ENCODE measurements around the gene CFLAR. TPM values are rescaled to one million over a fixed set of nuclear protein-coding genes. Genes with fewer than 3 reads are reported as not detected.
"Not testable (repeated sequence)": the region's sequence is repeated elsewhere in the genome, so short reads cannot be mapped to it uniquely, and the experiment has no call there.

Gene CFLAR
- total RNA-seq, 1 donor from 2014 or later: 115 TPM

DNA sequence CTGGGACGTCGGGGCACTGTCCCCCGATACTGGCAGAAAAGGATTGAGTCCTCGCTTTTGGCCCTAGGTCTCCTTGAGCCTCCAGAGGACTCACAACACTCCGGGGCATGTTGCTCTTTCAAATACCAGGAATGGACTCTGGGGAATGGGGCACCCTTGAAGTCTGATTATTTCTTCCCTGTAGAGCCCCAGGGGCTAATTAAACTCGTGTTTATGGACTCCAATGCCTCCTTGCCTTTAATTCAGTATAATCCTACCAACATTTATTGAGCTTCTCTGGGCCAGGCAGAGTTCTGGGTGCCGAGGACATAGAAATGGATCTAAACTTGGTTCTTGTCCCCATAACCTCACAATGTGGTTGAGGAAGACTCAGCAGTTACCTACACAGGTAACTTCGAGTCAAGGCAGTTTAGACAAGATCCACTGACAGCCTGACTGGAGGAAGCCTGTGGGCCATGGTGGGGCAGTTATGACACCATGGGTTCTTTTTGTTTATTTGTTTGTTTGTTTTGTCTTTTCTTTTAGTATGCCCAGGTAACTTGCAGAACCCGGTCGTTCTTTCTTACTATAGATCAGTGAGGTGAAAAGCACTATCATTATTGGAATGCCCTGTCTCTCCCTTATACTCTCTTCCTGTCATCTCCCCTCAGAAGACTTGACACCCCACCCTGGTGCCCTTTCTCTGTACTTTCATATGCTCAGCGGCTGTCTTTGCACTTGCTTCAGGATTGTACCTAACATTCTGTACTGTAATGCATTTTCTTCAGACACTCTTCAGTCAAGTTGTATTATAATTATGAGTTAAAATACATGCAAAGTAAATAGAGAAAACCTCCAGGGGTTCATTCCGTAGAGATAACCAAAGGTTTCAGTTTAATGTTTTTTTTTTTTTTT lies 3.2 kb downstream of the CFLAR start:
- no peak for DNase-seq

GRCh38 chr2:201122276-201122675 lies 6.3 kb downstream of the CFLAR start:
- no peak for DNase-seq

DNA sequence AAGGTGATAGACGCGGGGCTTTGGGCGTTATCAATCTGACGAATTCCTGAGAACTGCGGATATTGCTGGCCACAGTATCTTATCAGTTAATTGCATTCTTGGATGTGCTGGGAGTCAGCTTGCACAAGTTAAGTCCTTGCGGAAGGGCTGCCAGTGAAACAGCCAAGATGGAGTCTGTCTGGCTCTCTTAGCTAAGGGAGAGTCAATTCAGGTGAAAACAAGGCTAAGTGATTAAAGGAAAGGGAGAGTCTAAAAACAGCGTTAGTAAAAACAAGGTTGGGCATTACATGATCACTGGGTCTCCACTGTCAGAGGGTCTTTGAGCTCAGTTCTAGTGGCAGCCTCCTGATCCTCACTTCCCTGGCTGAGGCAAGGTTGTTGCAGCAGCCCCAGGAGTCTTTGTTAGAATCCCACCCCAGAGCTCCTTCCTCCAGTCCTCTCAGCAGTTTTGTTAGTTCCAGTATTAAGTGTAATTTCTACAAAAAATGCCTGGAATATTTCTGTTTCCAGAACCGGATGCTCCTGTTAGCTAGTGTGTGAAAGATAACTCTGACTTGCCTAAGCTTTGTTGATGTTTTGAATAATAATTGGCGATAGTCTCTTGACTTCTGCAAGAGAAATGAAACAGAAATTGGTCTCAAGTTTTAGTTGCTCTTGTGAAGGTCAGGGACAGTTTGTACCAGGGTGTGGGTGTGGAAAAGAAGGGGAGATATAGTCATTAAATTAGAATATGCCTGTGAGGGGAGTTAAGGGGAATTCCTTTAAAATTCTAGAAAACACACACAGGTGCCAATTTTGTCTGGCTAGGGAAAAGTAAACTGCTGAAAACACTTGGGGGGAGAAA lies 10.6 kb downstream of the CFLAR start:
- DNase-seq: no peak

DNA sequence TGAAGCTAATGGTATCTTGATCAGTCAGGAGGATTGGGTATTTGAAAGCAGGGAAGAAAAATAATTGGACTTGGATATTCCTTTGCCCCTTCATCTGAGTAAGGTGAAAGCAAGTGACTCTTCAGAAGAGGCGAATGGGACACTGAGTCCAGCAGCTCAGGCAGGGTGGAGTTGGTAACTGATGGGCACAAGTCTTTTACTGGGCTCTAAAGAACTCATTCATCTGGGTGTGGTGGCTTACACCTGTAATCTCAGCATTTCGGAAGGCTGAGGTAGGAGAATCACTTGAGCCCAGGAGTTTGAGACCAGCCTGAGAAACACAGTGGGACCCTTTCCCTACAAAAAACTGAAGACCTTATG lies 11.2 kb downstream of the CFLAR start:
- DNase-seq: no peak

- DNase-seq: no peak
Measured at GRCh38 chr2:201127570-201127969, 11.6 kb downstream of the CFLAR start.

DNA sequence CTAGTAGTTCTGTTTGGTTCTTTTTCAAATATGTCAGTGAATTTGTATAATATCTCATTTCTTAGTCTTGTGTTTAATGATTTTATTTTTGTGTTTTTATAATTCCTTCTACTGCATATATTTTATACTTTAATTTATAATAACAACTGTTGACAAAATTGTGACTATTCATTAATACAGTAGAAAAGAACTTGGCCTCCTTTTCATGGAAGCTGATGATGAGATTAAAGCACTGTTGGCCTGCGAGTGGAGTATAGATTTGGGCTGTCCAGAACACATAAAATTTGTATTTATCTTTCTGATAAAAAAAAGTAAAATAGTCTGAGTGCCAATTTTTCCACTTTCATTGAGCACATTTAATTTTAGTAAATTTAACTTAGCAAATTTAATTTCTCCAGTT lies 12.1 kb downstream of the CFLAR start:
- DNase-seq: no peak

- DNase-seq: no peak
Measured at GRCh38 chr2:201128933-201129505, 13.1 kb downstream of the CFLAR start.

- DNase-seq: peak; percentile 14
Measured at GRCh38 chr2:201130524-201131186, 14.7 kb downstream of the CFLAR start.

- DNase-seq: no peak
Measured at GRCh38 chr2:201132518-201132917, 16.6 kb downstream of the CFLAR start.

DNA sequence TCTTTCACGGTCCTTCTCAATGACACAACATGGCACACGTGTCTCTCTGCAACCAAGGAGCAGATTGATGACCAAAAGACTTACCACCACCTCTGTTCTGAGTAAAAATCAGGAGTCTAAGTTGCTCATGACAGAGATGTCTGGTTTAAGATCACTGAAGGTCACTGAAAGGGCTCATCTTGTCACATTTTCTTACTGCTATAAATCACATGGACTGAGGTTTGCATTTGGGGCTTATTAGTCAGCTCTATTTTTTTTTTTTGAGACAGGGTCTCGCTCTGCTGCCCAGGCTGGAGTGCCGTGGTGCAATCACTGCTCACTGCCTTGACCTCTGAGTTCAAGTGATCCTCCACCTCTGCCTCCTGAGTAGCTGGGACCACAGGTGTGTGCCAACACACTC lies 19.4 kb downstream of the CFLAR start:
- no peak for DNase-seq

- no peak for DNase-seq
Measured at GRCh38 chr2:201136889-201137321, 20.9 kb downstream of the CFLAR start.

GRCh38 chr2:201137505-201138400 lies 21.8 kb downstream of the CFLAR start:
- DNase-seq: no peak

GRCh38 chr2:201138401-201138970 lies 22.5 kb downstream of the CFLAR start:
- no peak for DNase-seq

DNA sequence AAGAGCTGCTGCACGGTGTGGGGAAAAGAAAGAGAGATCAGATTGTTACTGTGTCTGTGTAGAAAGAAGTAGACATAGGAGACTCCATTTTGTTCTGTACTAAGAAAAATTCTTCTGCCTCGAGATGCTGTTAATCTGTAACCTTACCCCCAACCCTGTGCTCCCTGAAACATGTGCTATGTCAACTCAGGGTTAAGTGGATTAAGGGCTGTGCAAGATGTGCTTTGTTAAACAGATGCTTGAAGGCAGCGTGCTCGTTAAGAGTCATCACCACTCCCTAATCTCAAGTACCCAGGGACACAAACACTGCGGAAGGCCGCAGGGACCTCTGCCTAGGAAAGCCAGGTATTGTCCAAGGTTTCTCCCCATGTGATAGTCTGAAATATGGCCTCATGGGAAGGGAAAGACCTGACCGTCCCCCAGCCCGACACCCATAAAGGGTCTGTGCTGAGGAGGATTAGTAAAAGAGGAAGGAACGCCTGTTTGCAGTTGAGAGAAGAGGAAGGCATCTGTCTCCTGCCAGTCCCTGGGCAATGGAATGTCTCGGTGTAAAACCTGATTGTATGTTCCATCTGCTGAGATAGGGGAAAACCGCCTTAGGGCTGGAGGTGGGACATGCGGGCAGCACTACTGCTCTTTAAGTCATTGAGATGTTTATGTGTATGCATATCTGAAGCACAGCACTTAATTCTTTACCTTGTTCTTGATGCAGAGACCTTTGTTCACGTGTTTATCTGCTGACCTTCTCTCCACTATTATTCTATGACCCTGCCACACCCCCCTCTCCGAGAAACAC lies 23.2 kb downstream of the CFLAR start:
- not testable (repeated sequence) for DNase-seq

DNA sequence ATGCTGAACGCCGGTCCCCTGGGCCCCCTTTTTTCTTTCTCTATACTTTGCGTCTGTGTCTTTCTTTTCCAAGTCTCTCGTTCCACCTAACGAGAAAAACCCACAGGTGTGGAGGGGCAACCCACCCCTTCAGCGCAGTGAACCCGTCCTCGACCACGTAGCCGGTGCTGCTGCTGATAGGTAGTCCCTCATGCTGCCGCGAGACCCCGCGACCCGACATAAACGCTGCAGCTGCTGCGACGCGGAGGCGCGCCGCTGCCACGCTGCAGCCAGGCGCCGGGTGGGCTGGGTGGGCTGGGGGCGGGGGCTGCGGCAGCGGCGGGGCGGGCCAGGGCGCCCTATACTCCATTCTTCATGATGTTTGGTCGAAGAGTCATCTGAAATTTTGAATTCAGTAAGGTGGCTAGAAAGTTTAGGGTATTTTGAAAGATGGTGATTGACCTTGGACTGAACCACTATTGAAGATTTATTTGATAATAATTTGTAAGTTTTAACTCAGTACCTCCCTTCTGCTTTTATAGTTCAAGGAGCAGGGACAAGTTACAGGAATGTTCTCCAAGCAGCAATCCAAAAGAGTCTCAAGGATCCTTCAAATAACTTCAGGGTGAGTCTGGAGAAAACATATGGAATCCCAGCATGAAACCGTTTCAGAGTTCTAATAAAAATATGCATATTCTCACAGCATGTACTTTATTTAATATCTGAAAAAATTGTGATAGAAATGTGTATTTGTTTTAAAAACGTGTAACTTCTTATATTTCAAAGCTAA lies 24.1 kb downstream of the CFLAR start:
- DNase-seq: no peak

GRCh38 chr2:201144101-201145051 lies 28.4 kb downstream of the CFLAR start:
- no peak for DNase-seq

- DNase-seq: no peak
Measured at GRCh38 chr2:201148434-201148990, 32.5 kb downstream of the CFLAR start.

Data from skin of body (tissue), 2 donors.